Left lung (tissue), 10 donors: Measurements from ENCODE around the gene ENOX1. TPM values are rescaled to one million over a fixed set of nuclear protein-coding genes. Genes with fewer than 3 reads are reported as not detected.

Source experiments
- ATAC-seq: fragments of 200-7000 bp; cut with Tn5 transposase; one replicate; pipeline ENCODE4 v1.9.1; 2020; ENCODE audit warnings: moderate library complexity
- DNase-seq, 4 donors: peaks; one replicate each; pipeline ENCODE4 v3.0.0-alpha.2; 2013 to 2020
- H3K27ac ChIP-seq, 2 donors: fragments of 200-600 bp; sonication (generic) in 1 of 2; one replicate each; pipeline versions ENCODE4 v1.5.0 to v1.8.0; 2020 to 2021
- H3K27me3 ChIP-seq, 2 donors: fragments of 200-600 bp; sonication (generic) in 1 of 2; one replicate each; pipeline versions ENCODE4 v1.5.0 to v1.8.0; 2020 to 2021
- H3K36me3 ChIP-seq, 2 donors: fragments of 200-600 bp; sonication (generic) in 1 of 2; one replicate each; pipeline versions ENCODE4 v1.5.0 to v1.8.0; 2020 to 2021
- H3K4me1 ChIP-seq, 2 donors: fragments of 200-600 bp; one replicate each; pipeline ENCODE4 v1.8.0; 2021
- H3K4me3 ChIP-seq, 2 donors: fragments of 200-600 bp; sonication (generic) in 1 of 2; one replicate each; pipeline versions ENCODE4 v1.5.0 to v1.8.0; 2020 to 2021; ENCODE audit warnings: mild to moderate bottlenecking in 1 of 2
- H3K9me3 ChIP-seq, 2 donors: fragments of 200-600 bp; sonication (generic) in 1 of 2; one replicate each; pipeline versions ENCODE4 v1.5.0 to v1.8.0; 2020 to 2021
- CTCF ChIP-seq, 2 donors: fragments of 200-600 bp; sonication (generic) in 1 of 2; IDR thresholded peaks; one replicate each; pipeline versions ENCODE4 v1.5.0 to v1.8.0; 2021; ENCODE audit warnings: antibody characterized with exemption in 2 of 2
- intact Hi-C, 2 donors: fragments of 100-400 bp; cut with DNase I; formaldehyde crosslinking; loops; one replicate each; pipeline versions ENCODE4 v1.11.2 to v1.14.2; 2022
- polyA plus RNA-seq, 6 donors: library from polyadenylated mRNA; unstranded; fragments of 120-200 nt; gene quantifications; one replicate each; pipeline ENCODE4 v1.2.1, GENCODE V29; 2013; ENCODE audit not compliant: insufficient read length in 6 of 6
- total RNA-seq, 2 donors: library from RNA; stranded (reverse); fragmentation: NEBNext Ultra II Directional; extraction: Animal tissue kit (Norgen Biotek cat#: 25700); gene quantifications; one replicate each; pipeline ENCODE4 v1.2.1, GENCODE V29; 2021
- donor health status: DM: no; HTN: yes; CAD: no.
- donor health status: DM: no; HTN: no; CAD: no.

The ENOX1 gene
- total and polyA plus RNA-seq, 8 donors = 1.5 to 9.0 (median 6.8) TPM

- H3K27me3 ChIP-seq = no peaks in the 10 kb centered on the region
- no peaks in the 10 kb centered on the region for H3K4me1 ChIP-seq
- ATAC-seq (no peak), DNase-seq (no peak)
- intact Hi-C loops = no loop called here
- H3K4me3 ChIP-seq = no peak overlapping the region
- no peaks in the 10 kb centered on the region for H3K36me3 ChIP-seq
- H3K9me3 ChIP-seq = no peaks in the 10 kb centered on the region
- no peak for TF ChIP-seq CTCF (IDR thresholded peaks at IDR 0.05)
- no peak overlapping the region for H3K27ac ChIP-seq
Measured at GRCh38 chr13:43360171-43360570, 426.6 kb downstream of the ENOX1 start.

GRCh38 chr13:43359536-43359935 lies 427.2 kb downstream of the ENOX1 start:
- H3K9me3 ChIP-seq = no peaks in the 10 kb centered on the region
- DNase-seq (no peak), ATAC-seq (no peak)
- no peak for TF ChIP-seq CTCF (IDR thresholded peaks at IDR 0.05)
- intact Hi-C loops = no loop called here
- H3K4me3 ChIP-seq = no peak overlapping the region
- H3K36me3 ChIP-seq = no peaks in the 10 kb centered on the region
- no peak overlapping the region for H3K27ac ChIP-seq
- no peaks in the 10 kb centered on the region for H3K4me1 ChIP-seq
- H3K27me3 ChIP-seq = no peaks in the 10 kb centered on the region

- ATAC-seq (no peak), DNase-seq (no peak)
- H3K4me3 ChIP-seq = no peak overlapping the region
- H3K36me3 ChIP-seq = no peaks in the 10 kb centered on the region
- H3K27ac ChIP-seq = no peak overlapping the region
- H3K9me3 ChIP-seq = no peaks in the 10 kb centered on the region
- no peaks in the 10 kb centered on the region for H3K27me3 ChIP-seq
- no peak for TF ChIP-seq CTCF (IDR thresholded peaks at IDR 0.05)
- intact Hi-C loops = no loop called here
- H3K4me1 ChIP-seq = no peaks in the 10 kb centered on the region
Measured at GRCh38 chr13:43357564-43357963, 429.2 kb downstream of the ENOX1 start.

GRCh38 chr13:43356567-43356966 lies 430.2 kb downstream of the ENOX1 start:
- Histone ChIP-seq H3K4me1 (no peaks in the 10 kb centered on the region), H3K27ac (no peak overlapping the region), H3K4me3 (no peak overlapping the region), H3K9me3 (no peaks in the 10 kb centered on the region), H3K36me3 (no peaks in the 10 kb centered on the region), H3K27me3 (no peaks in the 10 kb centered on the region)
- intact Hi-C loops = no loop called here
- DNase-seq (no peak), ATAC-seq (peak; percentile 44)
- TF ChIP-seq CTCF (IDR thresholded peaks at IDR 0.05) = no peak

- H3K4me3 ChIP-seq = no peak overlapping the region
- no peaks in the 10 kb centered on the region for H3K27me3 ChIP-seq
- H3K9me3 ChIP-seq = no peaks in the 10 kb centered on the region
- no peak for TF ChIP-seq CTCF (IDR thresholded peaks at IDR 0.05)
- H3K27ac ChIP-seq = no peak overlapping the region
- no peaks in the 10 kb centered on the region for H3K4me1 ChIP-seq
- no peaks in the 10 kb centered on the region for H3K36me3 ChIP-seq
- DNase-seq (no peak), ATAC-seq (no peak)
- intact Hi-C loops = no loop called here
Measured at GRCh38 chr13:43355774-43356173, 431.0 kb downstream of the ENOX1 start.
